Measurements from ENCODE around the gene B3GNT3.

Gene B3GNT3

GRCh38 chr19:17841810-17842662 lies 47.1 kb downstream of the B3GNT3 start:
- Mint-ChIP-seq H3K9me3 (no peaks in the 10 kb centered on the region), H3K4me1 (ENCODE audit: low read depth) (peaks cover 36% of the 10 kb centered on the region), H3K36me3 (ENCODE audit: low read depth) (peaks cover 67% of the 10 kb centered on the region), H3K27me3 (no peaks in the 10 kb centered on the region), H3K27ac (no peak overlapping the region), H3K4me3 (no peak overlapping the region)
- intact Hi-C loops (cut with micrococcal nuclease): no loop called here

GRCh38 chr19:17842663-17843291 lies 47.8 kb downstream of the B3GNT3 start:
- Mint-ChIP-seq H3K27me3 (no peaks in the 10 kb centered on the region), H3K4me1 (ENCODE audit: low read depth) (peaks cover 39% of the 10 kb centered on the region), H3K4me3 (no peak overlapping the region), H3K27ac (no peak overlapping the region), H3K36me3 (ENCODE audit: low read depth) (peaks cover 60% of the 10 kb centered on the region), H3K9me3 (no peaks in the 10 kb centered on the region)
- intact Hi-C loops (cut with micrococcal nuclease): no loop called here

DNA sequence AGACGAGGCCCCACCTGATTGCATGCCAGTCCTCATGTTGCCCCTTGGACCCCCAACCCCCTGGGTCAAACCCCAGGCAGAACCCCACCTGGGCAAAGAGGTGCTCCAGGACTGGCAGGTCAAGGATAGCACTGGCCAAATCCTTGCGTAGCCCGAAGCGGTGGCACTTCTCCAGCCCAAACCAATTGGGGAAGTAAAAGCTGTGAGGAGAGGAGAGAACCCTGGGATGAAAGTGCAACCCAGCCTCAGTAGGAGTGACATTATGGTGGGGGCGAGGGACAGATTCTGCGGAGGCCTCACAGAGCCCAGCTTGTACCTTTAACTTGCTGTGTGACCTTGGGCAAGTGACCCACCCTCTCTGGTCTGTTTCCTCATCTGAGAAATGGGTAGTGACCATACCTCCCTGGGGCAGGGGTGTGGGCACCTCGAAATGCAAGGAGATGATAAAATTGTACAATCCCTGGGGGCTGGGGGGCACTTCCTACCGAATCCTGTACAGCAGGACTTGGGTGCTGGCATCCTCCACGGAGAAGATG lies 48.4 kb downstream of the B3GNT3 start:
- Mint-ChIP-seq H3K4me3 (no peak overlapping the region), H3K27ac (no peak overlapping the region), H3K36me3 (ENCODE audit: low read depth) (peaks cover 54% of the 10 kb centered on the region), H3K9me3 (no peaks in the 10 kb centered on the region), H3K4me1 (ENCODE audit: low read depth) (peaks cover 45% of the 10 kb centered on the region), H3K27me3 (no peaks in the 10 kb centered on the region)
- intact Hi-C loops (cut with micrococcal nuclease): no loop called here

GRCh38 chr19:17843908-17844490 lies 49.1 kb downstream of the B3GNT3 start:
- Mint-ChIP-seq H3K27me3 (no peaks in the 10 kb centered on the region), H3K36me3 (ENCODE audit: low read depth) (peaks cover 48% of the 10 kb centered on the region), H3K4me3 (no peak overlapping the region), H3K9me3 (no peaks in the 10 kb centered on the region), H3K27ac (no peak overlapping the region), H3K4me1 (ENCODE audit: low read depth) (peaks cover 51% of the 10 kb centered on the region)
- intact Hi-C loops (cut with micrococcal nuclease): no loop called here

DNA sequence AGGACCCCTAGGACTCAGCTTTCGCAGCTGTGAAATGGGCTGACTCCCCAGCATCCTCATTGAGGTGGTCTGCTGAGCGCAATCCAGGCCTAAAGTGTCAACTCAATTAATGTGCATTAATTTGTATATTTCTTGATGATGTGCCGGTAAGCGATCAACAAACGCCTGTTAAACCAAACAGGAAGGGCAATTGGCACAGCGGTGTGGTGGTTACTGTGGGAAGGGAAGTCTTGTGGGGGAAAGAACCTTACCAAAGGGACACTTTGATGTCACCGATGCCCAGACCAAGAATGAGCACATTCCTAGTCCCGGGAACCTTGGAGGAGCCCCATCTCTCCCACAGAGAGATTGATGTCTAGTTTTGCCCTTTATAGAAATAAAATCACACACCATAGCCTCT lies 51.2 kb downstream of the B3GNT3 start:
- H3K27ac Mint-ChIP-seq: no peak overlapping the region
- H3K4me1 Mint-ChIP-seq (ENCODE audit: low read depth): peaks cover 68% of the 10 kb centered on the region
- no peak overlapping the region for H3K4me3 Mint-ChIP-seq
- peaks cover 26% of the 10 kb centered on the region for H3K36me3 Mint-ChIP-seq (ENCODE audit: low read depth)
- no peaks in the 10 kb centered on the region for H3K9me3 Mint-ChIP-seq
- H3K27me3 Mint-ChIP-seq: no peaks in the 10 kb centered on the region
- intact Hi-C loops (cut with micrococcal nuclease): no loop called here

GRCh38 chr19:17847538-17848366 lies 52.8 kb downstream of the B3GNT3 start, which contains the start of gene JAK3:
TSS of gene JAK3 (minus strand) at chr19:17847982. CDS start at chr19:17844417, 3,565 bp downstream.
- peak within 1 kb of the TSS; percentile 95 for H3K27ac Mint-ChIP-seq
- H3K27me3 Mint-ChIP-seq: no peaks in the 10 kb centered on the region
- peaks cover 11% of the 10 kb centered on the region for H3K36me3 Mint-ChIP-seq (ENCODE audit: low read depth)
- H3K4me1 Mint-ChIP-seq (ENCODE audit: low read depth): peaks cover 75% of the 10 kb centered on the region
- H3K9me3 Mint-ChIP-seq: no peaks in the 10 kb centered on the region
- intact Hi-C loops (cut with micrococcal nuclease): no loop called here
- H3K4me3 Mint-ChIP-seq: peak within 1 kb of the TSS; percentile 72

- Mint-ChIP-seq H3K4me1 (ENCODE audit: low read depth) (peaks cover 67% of the 10 kb centered on the region), H3K9me3 (no peaks in the 10 kb centered on the region), H3K27me3 (no peaks in the 10 kb centered on the region), H3K27ac (peak overlapping the region; percentile 95), H3K36me3 (ENCODE audit: low read depth) (peaks cover 5% of the 10 kb centered on the region), H3K4me3 (no peak overlapping the region)
- intact Hi-C loops (cut with micrococcal nuclease): no loop called here
Measured at GRCh38 chr19:17848595-17849292, 53.8 kb downstream of the B3GNT3 start.

DNA sequence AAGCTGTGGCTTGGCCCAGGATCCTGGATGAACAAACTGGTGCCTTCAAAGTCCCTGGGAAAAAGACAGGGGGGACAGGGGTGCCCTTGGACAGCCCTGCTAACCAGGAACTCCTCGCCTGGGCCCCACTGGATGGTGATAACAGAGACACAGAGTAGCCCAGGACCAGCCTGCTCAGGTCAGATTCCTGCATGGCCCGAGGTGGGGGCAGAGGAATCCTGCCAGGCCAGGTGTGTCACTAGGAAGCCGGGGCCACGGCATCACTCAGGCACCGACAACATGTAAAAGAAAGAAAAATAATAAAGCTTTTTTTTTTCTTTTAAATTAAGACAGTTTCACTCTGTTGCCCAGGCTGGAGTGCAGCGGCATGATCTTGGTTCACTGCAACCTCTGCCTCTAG lies 59.1 kb downstream of the B3GNT3 start:
- H3K4me3 Mint-ChIP-seq: no peak overlapping the region
- intact Hi-C loops (cut with micrococcal nuclease): no loop called here

GRCh38 chr19:17855280-17856152 lies 60.6 kb downstream of the B3GNT3 start:
- Mint-ChIP-seq H3K36me3 (ENCODE audit: low read depth) (peaks cover 11% of the 10 kb centered on the region), H3K27me3 (peaks cover 3% of the 10 kb centered on the region), H3K4me1 (ENCODE audit: low read depth) (peaks cover 30% of the 10 kb centered on the region), H3K4me3 (no peak overlapping the region), H3K9me3 (no peaks in the 10 kb centered on the region), H3K27ac (no peak overlapping the region)
- intact Hi-C loops (cut with micrococcal nuclease): loop anchor here (1.0 to 5.0 kb wide), 3 partner anchors 78 to 151 kb away; no protein-coding TSS in a partner anchor

More for the DNA sequence above, 59.1 kb downstream of the B3GNT3 start:
- Mint-ChIP-seq H3K36me3 (ENCODE audit: low read depth) (no peaks in the 10 kb centered on the region), H3K27me3 (peaks cover 3% of the 10 kb centered on the region), H3K4me1 (ENCODE audit: low read depth) (peaks cover 33% of the 10 kb centered on the region), H3K9me3 (no peaks in the 10 kb centered on the region), H3K27ac (no peak overlapping the region)

GRCh38 chr19:17859533-17860330 lies 64.8 kb downstream of the B3GNT3 start, which contains the start of gene RPL18A:
TSS of gene RPL18A (plus strand) at chr19:17859910. CDS start at chr19:17859957, 47 bp downstream.
- H3K36me3 Mint-ChIP-seq (ENCODE audit: low read depth): peaks cover 53% of the 10 kb centered on the region
- H3K27me3 Mint-ChIP-seq: peaks cover 3% of the 10 kb centered on the region
- peaks cover 32% of the 10 kb centered on the region for H3K4me1 Mint-ChIP-seq (ENCODE audit: low read depth)
- intact Hi-C loops (cut with micrococcal nuclease): loop anchor here (1.0 to 5.0 kb wide), 3 partner anchors 73 to 138 kb away; no protein-coding TSS in a partner anchor
- H3K4me3 Mint-ChIP-seq: peak within 1 kb of the TSS; percentile 97
- H3K27ac Mint-ChIP-seq: peak within 1 kb of the TSS; percentile 96
- no peaks in the 10 kb centered on the region for H3K9me3 Mint-ChIP-seq

DNA sequence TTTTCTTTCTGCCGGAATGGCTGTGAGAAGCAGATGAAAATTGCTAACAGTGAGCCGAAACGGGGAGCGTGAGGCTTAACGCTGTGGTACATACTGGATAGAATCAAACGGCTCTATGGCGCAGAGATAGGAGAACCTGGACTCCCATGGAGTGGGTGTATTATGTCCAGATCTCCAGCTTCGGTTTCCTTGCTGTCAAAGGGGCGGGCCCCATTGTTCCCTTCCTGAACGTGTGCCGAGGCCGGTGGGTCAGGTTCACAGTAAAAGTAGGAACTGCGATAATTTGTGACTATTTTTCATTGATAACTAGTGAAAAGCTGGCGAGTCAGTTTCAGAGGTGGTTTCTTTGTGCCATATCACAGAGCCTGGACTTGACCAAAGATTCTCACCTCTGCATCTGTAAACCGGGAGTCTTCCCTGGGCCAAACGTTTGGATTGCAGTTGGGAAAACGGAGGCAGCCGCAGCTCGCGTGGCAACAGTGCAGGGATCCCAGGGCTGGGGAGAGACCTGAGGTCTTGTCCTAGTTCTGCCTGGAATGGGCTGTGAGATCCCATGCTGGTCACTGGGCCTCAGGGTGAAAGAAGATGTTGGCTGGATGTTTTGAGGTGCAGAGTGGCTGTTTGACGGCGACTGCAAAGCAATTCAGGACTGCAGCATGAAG lies 65.5 kb downstream of the B3GNT3 start:
- Mint-ChIP-seq H3K27ac (peak overlapping the region; percentile 96), H3K4me3 (peak overlapping the region; percentile 97), H3K9me3 (no peaks in the 10 kb centered on the region), H3K36me3 (ENCODE audit: low read depth) (peaks cover 60% of the 10 kb centered on the region), H3K4me1 (ENCODE audit: low read depth) (peaks cover 29% of the 10 kb centered on the region), H3K27me3 (peaks cover 3% of the 10 kb centered on the region)
- intact Hi-C loops (cut with micrococcal nuclease): no loop called here
